GM12873 (cell line): ENCODE data around the gene CRACDL.

Source experiments
- CTCF ChIP-seq: IDR thresholded peaks from 2 replicates; pipeline ENCODE4 v1.5.1; 2012; ENCODE audit warnings: low read depth, mild to moderate bottlenecking, moderate library complexity, low read length, control low read depth; ENCODE audit not compliant: insufficient read depth; ENCODE audit errors: missing control alignments

CRACDL gene

GRCh38 chr2:98932778-98933343 is 3.2 kb downstream of the CRACDL start:
- no peak for TF ChIP-seq CTCF

GRCh38 chr2:98932164-98932563 is 3.9 kb downstream of the CRACDL start:
- TF ChIP-seq CTCF, result no peak

- no peak for TF ChIP-seq CTCF
Observed at GRCh38 chr2:98931596-98931995, 4.4 kb downstream of the CRACDL start.

- no peak for TF ChIP-seq CTCF
Observed at GRCh38 chr2:98929920-98930319, 6.1 kb downstream of the CRACDL start.

GRCh38 chr2:98928242-98928641 is 7.8 kb downstream of the CRACDL start:
- TF ChIP-seq CTCF, result no peak

GRCh38 chr2:98927027-98927426 is 9.0 kb downstream of the CRACDL start:
- TF ChIP-seq CTCF, result no peak

GRCh38 chr2:98926601-98927000 is 9.4 kb downstream of the CRACDL start:
- no peak for TF ChIP-seq CTCF
